GM23338 (cell line): ENCODE measurements around the gene ARPC1A. TPM values are rescaled to one million over a fixed set of nuclear protein-coding genes. Genes with fewer than 3 reads are reported as not detected.

Source experiments
- ATAC-seq: fragments of 200-7000 bp; cut with Tn5 transposase; 3 replicates; pipeline ENCODE4 v1.9.1; 2020
- DNase-seq: peaks from one replicate; pipeline ENCODE4 v3.0.0-alpha.2; 2015; ENCODE audit warnings: low spot score
- H2AFZ ChIP-seq: fragments of 200-600 bp; sonication (generic); 2 replicates; pipeline ENCODE4 v1.8.0; 2016; ENCODE audit warnings: antibody characterized with exemption, mild to moderate bottlenecking, moderate library complexity
- H3F3A ChIP-seq: fragments of 200-600 bp; sonication (generic); replicated peaks from 2 replicates; pipeline ENCODE4 v1.8.0; 2017; ENCODE audit warnings: antibody characterized with exemption, mixed run types, low read depth
- H3K27ac ChIP-seq: fragments of 200-600 bp; sonication (generic); 2 replicates; pipeline ENCODE4 v1.6.1; 2016; ENCODE audit warnings: low read depth
- H3K27me3 ChIP-seq: fragments of 200-600 bp; sonication (generic); 2 replicates; pipeline ENCODE4 v1.8.0; 2016; ENCODE audit warnings: mild to moderate bottlenecking, mixed run types, moderate library complexity; ENCODE audit not compliant: insufficient read depth
- H3K36me3 ChIP-seq: fragments of 200-600 bp; sonication (generic); 2 replicates; pipeline ENCODE4 v1.8.0; 2016; ENCODE audit warnings: mild to moderate bottlenecking; ENCODE audit not compliant: insufficient read depth
- H3K4me1 ChIP-seq: fragments of 200-600 bp; sonication (generic); 2 replicates; pipeline ENCODE4 v1.8.0; 2016; ENCODE audit warnings: mild to moderate bottlenecking, moderate library complexity; ENCODE audit not compliant: insufficient read depth
- H3K4me2 ChIP-seq: fragments of 200-600 bp; sonication (generic); 2 replicates; pipeline ENCODE4 v1.7.1; 2017; ENCODE audit warnings: mixed run types
- H3K4me3 ChIP-seq: fragments of 200-600 bp; sonication (generic); 2 replicates; pipeline ENCODE4 v1.6.1; 2016; ENCODE audit warnings: mixed run types
- H3K79me2 ChIP-seq: fragments of 200-600 bp; sonication (generic); replicated peaks from 2 replicates; pipeline ENCODE4 v1.8.0; 2017; ENCODE audit warnings: mild to moderate bottlenecking; ENCODE audit not compliant: insufficient read depth
- H3K9me2 ChIP-seq: fragments of 200-600 bp; sonication (generic); 2 replicates; pipeline ENCODE4 v1.8.0; 2017; ENCODE audit not compliant: insufficient read depth
- H4K20me1 ChIP-seq: fragments of 200-600 bp; sonication (generic); replicated peaks from 2 replicates; pipeline ENCODE4 v1.8.0; 2017; ENCODE audit warnings: mild to moderate bottlenecking; ENCODE audit not compliant: insufficient read depth
- H3K27ac Mint-ChIP-seq: 2 replicates; pipeline ENCODE4 v1.8.0; 2020; ENCODE audit warnings: inconsistent platforms, mild to moderate bottlenecking, moderate library complexity, mixed read lengths
- H3K27me3 Mint-ChIP-seq: 3 replicates; pipeline ENCODE4 v1.8.0; 2022; ENCODE audit warnings: low read depth, mild to moderate bottlenecking, moderate library complexity, mixed read lengths, inconsistent platforms; ENCODE audit not compliant: insufficient read depth, poor library complexity
- H3K36me3 Mint-ChIP-seq: 3 replicates; pipeline ENCODE4 v1.8.0; 2021; ENCODE audit warnings: low read depth, mild to moderate bottlenecking, inconsistent platforms, moderate library complexity, mixed read lengths
- H3K4me1 Mint-ChIP-seq: 3 replicates; pipeline ENCODE4 v1.8.0; 2020; ENCODE audit warnings: mild to moderate bottlenecking, inconsistent platforms, mixed read lengths
- H3K4me3 Mint-ChIP-seq: 3 replicates; pipeline ENCODE4 v1.8.0; 2021; ENCODE audit warnings: moderate library complexity, mild to moderate bottlenecking, inconsistent platforms, mixed read lengths
- H3K9me3 Mint-ChIP-seq: 3 replicates; pipeline ENCODE4 v1.8.0; 2020; ENCODE audit warnings: moderate library complexity, mild to moderate bottlenecking, inconsistent platforms, mixed read lengths
- CREB1 ChIP-seq: fragments of 250-450 bp; sonication (Bioruptor Pico); IDR thresholded peaks from 2 replicates; pipeline ENCODE4 v1.5.0; 2020; ENCODE audit warnings: low read depth, mild to moderate bottlenecking, moderate library complexity
- CTCF ChIP-seq, 2 experiments: fragments of 200-600 bp in 1 of 2; sonication (generic) in 1 of 2; conservative IDR thresholded peaks; 2 replicates each; pipeline versions ENCODE4 v1.5.1 to v1.6.1; 2016 to 2017; ENCODE audit warnings: antibody characterized with exemption in 2 of 2, low read depth in 2 of 2, mild to moderate bottlenecking in 2 of 2, moderate library complexity in 1 of 2
- ETS1 ChIP-seq: IDR thresholded peaks from 2 replicates; pipeline ENCODE4 v1.6.1; 2016; ENCODE audit warnings: antibody characterized with exemption
- EZH2 ChIP-seq: fragments of 200-600 bp; sonication (generic); IDR thresholded peaks from one replicate; pipeline ENCODE4 v1.8.0; 2017; ENCODE audit warnings: antibody characterized with exemption, mild to moderate bottlenecking, low read depth; ENCODE audit not compliant: unreplicated experiment
- EZH2phosphoT487 ChIP-seq: fragments of 200-600 bp; sonication (generic); IDR thresholded peaks from one replicate; pipeline ENCODE4 v1.8.1; 2018; ENCODE audit warnings: antibody characterized with exemption; ENCODE audit not compliant: unreplicated experiment
- NANOG ChIP-seq: IDR thresholded peaks from 2 replicates; pipeline ENCODE4 v1.6.1; 2016; ENCODE audit warnings: antibody characterized with exemption, borderline replicate concordance
- STAT1 ChIP-seq: IDR thresholded peaks from one replicate; pipeline ENCODE4 v1.6.1; 2016; ENCODE audit warnings: antibody characterized with exemption; ENCODE audit not compliant: unreplicated experiment
- ZNF114 ChIP-seq: fragments of 250-450 bp; sonication (Bioruptor Pico); IDR thresholded peaks from 2 replicates; pipeline ENCODE4 v1.5.0; 2020; ENCODE audit warnings: mild to moderate bottlenecking, moderate library complexity
- ZNF331 ChIP-seq: fragments of 250-450 bp; sonication (Bioruptor Pico); IDR thresholded peaks from 2 replicates; pipeline ENCODE4 v1.5.0; 2020; ENCODE audit warnings: low read depth, mild to moderate bottlenecking, moderate library complexity
- ZNF462 ChIP-seq: fragments of 250-450 bp; sonication (Bioruptor Pico); IDR thresholded peaks from 2 replicates; pipeline ENCODE4 v1.5.0; 2020; ENCODE audit warnings: mild to moderate bottlenecking, moderate library complexity
- polyA plus RNA-seq: library from polyadenylated mRNA; unstranded; fragments of >200 nt; fragmentation: Nextera tagmentation; extraction: Ambion mirVana; gene quantifications from 2 replicates; pipeline ENCODE4 v1.2.1, GENCODE V29; 2016
- total RNA-seq: library from RNA; depleted of rRNA; stranded (reverse); fragments of >200 nt; shearing (Covaris generic); gene quantifications from 2 replicates; pipeline ENCODE4 v1.2.3, GENCODE V29; 2014

Gene ARPC1A
- total and polyA plus RNA-seq, 2 experiments from 2014 or later = 108 to 210 TPM

GRCh38 chr7:99309111-99309510 is 16.6 kb upstream of the ARPC1A start (continued):
- no peak for TF ChIP-seq EZH2phosphoT487
- TF ChIP-seq ZNF331 (CRISPR knock-in tag) = no peak
- no peak for TF ChIP-seq CREB1
- no peak for TF ChIP-seq ETS1
- no peak for TF ChIP-seq CTCF (conservative IDR thresholded peaks at IDR 0.05; ENCODE audit: low read depth in 2 of 2)
- TF ChIP-seq STAT1 = no peak
- no peak for TF ChIP-seq ZNF114 (CRISPR knock-in tag)

- H3K36me3 Mint-ChIP-seq = peaks cover 4% of the 10 kb centered on the region; the same call in 2 of the 3 replicates
- H3K9me3 Mint-ChIP-seq = peaks cover 4% of the 10 kb centered on the region; the same call in 2 of the 3 replicates
- H3K9me2 ChIP-seq = no peaks in the 10 kb centered on the region
- no peak overlapping the region for H3K4me2 ChIP-seq
- H3K27me3 Mint-ChIP-seq = peaks cover 6% of the 10 kb centered on the region
- H3K4me3 ChIP-seq = no peak overlapping the region
- H3K27ac Mint-ChIP-seq = no peak overlapping the region
- no peaks in the 10 kb centered on the region for H3F3A ChIP-seq
- no peaks in the 10 kb centered on the region for H4K20me1 ChIP-seq
- DNase-seq (no peak), ATAC-seq (no peak)
- H2AFZ ChIP-seq = no peak overlapping the region
- H3K36me3 ChIP-seq = no peaks in the 10 kb centered on the region
- no peak overlapping the region for H3K27ac ChIP-seq
- no peaks in the 10 kb centered on the region for H3K4me1 Mint-ChIP-seq
- no peak overlapping the region for H3K4me3 Mint-ChIP-seq
- H3K79me2 ChIP-seq = no peaks in the 10 kb centered on the region
- H3K27me3 ChIP-seq = no peaks in the 10 kb centered on the region
- H3K4me1 ChIP-seq = no peaks in the 10 kb centered on the region
- TF ChIP-seq EZH2phosphoT487 (no peak), EZH2 (no peak), ZNF462 (CRISPR knock-in tag) (no peak), ZNF114 (CRISPR knock-in tag) (no peak), CTCF (conservative IDR thresholded peaks at IDR 0.05; ENCODE audit: low read depth in 2 of 2) (no peak), ZNF331 (CRISPR knock-in tag) (no peak), NANOG (no peak)
These were observed 15.7 kb upstream of the ARPC1A start for GRCh38 chr7:99310004-99310403.
